Rectal smooth muscle tissue (tissue), 1 donor: Measurements from ENCODE around the gene ACOXL.

Experiments used
- H3K27ac ChIP-seq: one replicate; pipeline ENCODE4 v1.7.0; 2013; ENCODE audit warnings: low read depth, low read length, inconsistent platforms
- H3K27me3 ChIP-seq: one replicate; pipeline ENCODE4 v1.7.0; 2013; ENCODE audit warnings: low read length; ENCODE audit not compliant: control insufficient read depth, insufficient read depth
- H3K36me3 ChIP-seq: one replicate; pipeline ENCODE4 v1.7.0; 2013; ENCODE audit warnings: low read length; ENCODE audit not compliant: control insufficient read depth, insufficient read depth
- H3K4me1 ChIP-seq: one replicate; pipeline ENCODE4 v1.7.0; 2013; ENCODE audit warnings: low read length; ENCODE audit not compliant: control insufficient read depth, insufficient read depth
- H3K4me3 ChIP-seq: one replicate; pipeline ENCODE4 v1.7.0; 2013; ENCODE audit warnings: low read length
- H3K9ac ChIP-seq: one replicate; pipeline ENCODE4 v1.7.0; 2013; ENCODE audit warnings: low read length

The ACOXL gene

GRCh38 chr2:111024496-111024895, 292.1 kb downstream of the ACOXL start:
- H3K27ac ChIP-seq: no peak overlapping the region
- H3K4me3 ChIP-seq: no peak overlapping the region
- H3K27me3 ChIP-seq: no peaks in the 10 kb centered on the region
- H3K4me1 ChIP-seq: no peaks in the 10 kb centered on the region
- H3K36me3 ChIP-seq: no peaks in the 10 kb centered on the region
- H3K9ac ChIP-seq: no peak overlapping the region

GRCh38 chr2:111025288-111025687, 292.9 kb downstream of the ACOXL start:
- Histone ChIP-seq H3K36me3 (no peaks in the 10 kb centered on the region), H3K27me3 (no peaks in the 10 kb centered on the region), H3K27ac (no peak overlapping the region), H3K4me1 (no peaks in the 10 kb centered on the region), H3K4me3 (no peak overlapping the region), H3K9ac (no peak overlapping the region)

- H3K36me3 ChIP-seq: no peaks in the 10 kb centered on the region
These were observed 296.3 kb downstream of the ACOXL start for GRCh38 chr2:111028720-111029119.

GRCh38 chr2:111029181-111029927, 297.0 kb downstream of the ACOXL start:
- Histone ChIP-seq H3K27ac (no peak overlapping the region), H3K4me3 (no peak overlapping the region), H3K9ac (no peak overlapping the region), H3K4me1 (no peaks in the 10 kb centered on the region), H3K27me3 (no peaks in the 10 kb centered on the region), H3K36me3 (no peaks in the 10 kb centered on the region)

More at GRCh38 chr2:111028720-111029119, 296.3 kb downstream of the ACOXL start:
- Histone ChIP-seq H3K4me1 (no peaks in the 10 kb centered on the region), H3K4me3 (no peak overlapping the region), H3K27me3 (no peaks in the 10 kb centered on the region), H3K27ac (no peak overlapping the region), H3K9ac (no peak overlapping the region)

- Histone ChIP-seq H3K4me1 (no peaks in the 10 kb centered on the region), H3K27ac (no peak overlapping the region), H3K36me3 (no peaks in the 10 kb centered on the region), H3K4me3 (no peak overlapping the region), H3K27me3 (no peaks in the 10 kb centered on the region), H3K9ac (no peak overlapping the region)
These were observed 298.0 kb downstream of the ACOXL start for GRCh38 chr2:111030260-111030891.

- no peak overlapping the region for H3K27ac ChIP-seq
These were observed 298.6 kb downstream of the ACOXL start for GRCh38 chr2:111030945-111031344.

GRCh38 chr2:111031546-111032478, 299.4 kb downstream of the ACOXL start:
- Histone ChIP-seq H3K36me3 (no peaks in the 10 kb centered on the region), H3K4me3 (no peak overlapping the region), H3K27me3 (no peaks in the 10 kb centered on the region), H3K4me1 (no peaks in the 10 kb centered on the region), H3K27ac (no peak overlapping the region), H3K9ac (no peak overlapping the region)

More at GRCh38 chr2:111030945-111031344, 298.6 kb downstream of the ACOXL start:
- H3K4me1 ChIP-seq: no peaks in the 10 kb centered on the region
- no peaks in the 10 kb centered on the region for H3K36me3 ChIP-seq
- H3K27me3 ChIP-seq: no peaks in the 10 kb centered on the region
- no peak overlapping the region for H3K9ac ChIP-seq
- H3K4me3 ChIP-seq: no peak overlapping the region

GRCh38 chr2:111032721-111033429, 300.5 kb downstream of the ACOXL start:
- Histone ChIP-seq H3K27ac (no peak overlapping the region), H3K27me3 (no peaks in the 10 kb centered on the region), H3K4me3 (no peak overlapping the region), H3K9ac (no peak overlapping the region), H3K36me3 (no peaks in the 10 kb centered on the region), H3K4me1 (no peaks in the 10 kb centered on the region)

- H3K4me1 ChIP-seq: no peaks in the 10 kb centered on the region
- no peaks in the 10 kb centered on the region for H3K36me3 ChIP-seq
- H3K27ac ChIP-seq: no peak overlapping the region
- H3K27me3 ChIP-seq: no peaks in the 10 kb centered on the region
- H3K9ac ChIP-seq: no peak overlapping the region
- H3K4me3 ChIP-seq: no peak overlapping the region
These were observed 301.8 kb downstream of the ACOXL start for GRCh38 chr2:111034146-111034545.

GRCh38 chr2:111034606-111035005, 302.2 kb downstream of the ACOXL start:
- Histone ChIP-seq H3K27ac (no peak overlapping the region), H3K4me3 (no peak overlapping the region), H3K4me1 (no peaks in the 10 kb centered on the region), H3K36me3 (no peaks in the 10 kb centered on the region), H3K9ac (no peak overlapping the region), H3K27me3 (no peaks in the 10 kb centered on the region)

- Histone ChIP-seq H3K36me3 (no peaks in the 10 kb centered on the region), H3K27me3 (no peaks in the 10 kb centered on the region), H3K4me1 (no peaks in the 10 kb centered on the region), H3K9ac (no peak overlapping the region), H3K27ac (no peak overlapping the region), H3K4me3 (no peak overlapping the region)
These were observed 303.6 kb downstream of the ACOXL start for GRCh38 chr2:111035830-111036441.
